Measurements from ENCODE around the gene SF1.

SF1 gene

GRCh38 chr11:64759131-64759721 is 19.1 kb downstream of the SF1 start:
- no peak for DNase-seq

GRCh38 chr11:64758330-64759079 is 19.8 kb downstream of the SF1 start:
- no peak for DNase-seq

GRCh38 chr11:64757549-64758329 is 20.6 kb downstream of the SF1 start:
- no peak for DNase-seq

- DNase-seq = no peak
These were observed 22.5 kb downstream of the SF1 start for GRCh38 chr11:64755681-64756361.

GRCh38 chr11:64754919-64755662 is 23.3 kb downstream of the SF1 start:
- DNase-seq = no peak

- no peak for DNase-seq
These were observed 24.0 kb downstream of the SF1 start for GRCh38 chr11:64754124-64754918.

- no peak for DNase-seq
These were observed 24.8 kb downstream of the SF1 start for GRCh38 chr11:64753380-64754123.

GRCh38 chr11:64753019-64753379 is 25.3 kb downstream of the SF1 start:
- no peak for DNase-seq

- DNase-seq = no peak
These were observed 26.0 kb downstream of the SF1 start for GRCh38 chr11:64752175-64752970.

GRCh38 chr11:64751580-64751979 is 26.8 kb downstream of the SF1 start:
- DNase-seq = no peak

- DNase-seq = no peak
These were observed 27.2 kb downstream of the SF1 start for GRCh38 chr11:64751136-64751535.

GRCh38 chr11:64750361-64751054 is 27.8 kb downstream of the SF1 start:
- no peak for DNase-seq

- no peak for DNase-seq
These were observed 30.2 kb downstream of the SF1 start for GRCh38 chr11:64747961-64748665.

- no peak for DNase-seq
These were observed 31.9 kb downstream of the SF1 start for GRCh38 chr11:64746486-64746885.

- DNase-seq = peak; percentile 80
These were observed 32.6 kb downstream of the SF1 start for GRCh38 chr11:64745521-64746328.

- peak; percentile 84 for DNase-seq
These were observed 33.2 kb downstream of the SF1 start for GRCh38 chr11:64745189-64745520.

GRCh38 chr11:64744544-64745188 is 33.7 kb downstream of the SF1 start:
- no peak for DNase-seq

Data from activated CD4-positive, alpha-beta T cell treated with anti-CD3 and anti-CD28 coated beads, Interleukin-2, amount 50 U/mL, for 16 hours (primary cell).